Endothelial cell of umbilical vein (primary cell): Measurements from ENCODE around the gene GAP43. TPM values are rescaled to one million over a fixed set of nuclear protein-coding genes. Genes with fewer than 3 reads are reported as not detected.

Source experiments
- BruUV-seq: library from RNA; stranded (reverse); fragments of 400-500 nt; replicated peaks from 2 replicates; lab custom pipeline; 2021; lab: Mats Ljungman, UMichigan
- CTCF ChIA-PET: fragments of 300-600, 350-600 bp; sonication (Branson Sonifier 250); formaldehyde crosslinking; loops from one replicate; lab custom pipeline; 2021; ENCODE audit warnings: antibody characterized with exemption, inconsistent platforms; lab: Charles Lee
- POLR2A ChIA-PET: fragments of 300-600, 350-600 bp; sonication (Branson Sonifier 250); formaldehyde crosslinking; loops from one replicate; lab custom pipeline; 2021; ENCODE audit warnings: antibody characterized with exemption, inconsistent platforms; lab: Charles Lee
- DNase-seq: peaks from one replicate; pipeline ENCODE4 v3.0.0-alpha.2; 2011; ENCODE audit warnings: low read depth, low spot score
- FAIRE-seq: peaks from 2 replicates; lab custom pipeline; 2011; peaks lifted over from hg19 to GRCh38; lab: Jason Lieb, UNC
- H2AFZ ChIP-seq: 2 replicates; pipeline ENCODE4 v1.6.0; 2012; ENCODE audit warnings: low read depth, low read length, control low read depth, inconsistent platforms
- H3K27ac ChIP-seq: 2 replicates; pipeline ENCODE4 v1.5.1; 2011; ENCODE audit warnings: low read depth, mild to moderate bottlenecking, control low read depth, low read length, moderate library complexity; ENCODE audit not compliant: insufficient read depth
- H3K27me3 ChIP-seq, 2 experiments: 2 replicates each; pipeline versions ENCODE4 v1.6.0 to v1.6.1; 2011; ENCODE audit warnings: low read length in 2 of 2, mixed read lengths in 1 of 2; ENCODE audit not compliant: control insufficient read depth in 2 of 2, insufficient read depth in 2 of 2
- H3K36me3 ChIP-seq, 2 experiments: 2 replicates in 1 of 2; 3 replicates in 1 of 2; pipeline ENCODE4 v1.5.1; 2011; ENCODE audit warnings: low read length in 2 of 2, mild to moderate bottlenecking in 1 of 2, moderate library complexity in 1 of 2; ENCODE audit not compliant: control insufficient read depth in 2 of 2, insufficient read depth in 2 of 2; ENCODE audit errors: extremely low read depth in 1 of 2
- H3K4me1 ChIP-seq: 3 replicates; pipeline ENCODE4 v1.5.1; 2011; ENCODE audit warnings: mild to moderate bottlenecking, low read length; ENCODE audit not compliant: control insufficient read depth, insufficient read depth; ENCODE audit errors: extremely low read depth
- H3K4me2 ChIP-seq: 2 replicates; pipeline ENCODE4 v1.6.1; 2011; ENCODE audit warnings: low read length, control low read depth, mixed read lengths; ENCODE audit not compliant: insufficient read depth
- H3K4me3 ChIP-seq, 3 experiments: fragments of 200-600 bp in 1 of 3; sonication (generic), shearing (Covaris generic) in 1 of 3; replicated peaks in 1 of 3; 2 replicates each; pipeline ENCODE4 v1.5.1; 2011 to 2016; ENCODE audit warnings: control low read depth in 3 of 3, low read length in 3 of 3, mild to moderate bottlenecking in 2 of 3, inconsistent platforms in 1 of 3, low read depth in 1 of 3, moderate library complexity in 1 of 3; ENCODE audit not compliant: insufficient read depth in 1 of 3
- H3K79me2 ChIP-seq: 2 replicates; pipeline ENCODE4 v1.6.0; 2012; ENCODE audit warnings: low read length, inconsistent platforms; ENCODE audit not compliant: control insufficient read depth, insufficient read depth
- H3K9ac ChIP-seq: replicated peaks from 2 replicates; pipeline ENCODE3; 2011; ENCODE audit warnings: low read length, control low read depth; ENCODE audit not compliant: insufficient read depth; ENCODE audit errors: extremely low read depth
- H3K9me1 ChIP-seq: replicated peaks from 3 replicates; pipeline ENCODE4 v1.6.0; 2011; ENCODE audit warnings: mild to moderate bottlenecking, low read length; ENCODE audit not compliant: control insufficient read depth, insufficient read depth; ENCODE audit errors: extremely low read depth
- H3K9me3 ChIP-seq: replicated peaks from 2 replicates; pipeline ENCODE4 v1.5.1; 2012; ENCODE audit warnings: low read length, inconsistent platforms; ENCODE audit not compliant: control insufficient read depth, insufficient read depth
- H4K20me1 ChIP-seq: replicated peaks from 2 replicates; pipeline ENCODE3; 2011; ENCODE audit warnings: mild to moderate bottlenecking, low read length; ENCODE audit not compliant: control insufficient read depth, insufficient read depth; ENCODE audit errors: extremely low read depth
- CTCF ChIP-seq, 2 donors: IDR thresholded peaks; 1 replicate in 1 of 2; 2 replicates in 1 of 2; pipeline ENCODE4 v1.5.1; 2011; ENCODE audit warnings: low read length in 2 of 2, mild to moderate bottlenecking in 2 of 2, moderate library complexity in 2 of 2, control low read depth in 1 of 2, inconsistent platforms in 1 of 2, low read depth in 1 of 2; ENCODE audit not compliant: insufficient read depth in 1 of 2; ENCODE audit errors: extremely low read depth in 1 of 2
- EZH2 ChIP-seq: IDR thresholded peaks from 2 replicates; pipeline ENCODE4 v1.6.1; 2012; ENCODE audit warnings: borderline replicate concordance, low read depth, mild to moderate bottlenecking, moderate library complexity, low read length, inconsistent platforms; ENCODE audit not compliant: severe bottlenecking
- FOS ChIP-seq: IDR thresholded peaks from 2 replicates; pipeline ENCODE4 v1.6.1; 2011; ENCODE audit warnings: mild to moderate bottlenecking, low read length, moderate library complexity, borderline replicate concordance; ENCODE audit not compliant: insufficient read depth
- GATA2 ChIP-seq: IDR thresholded peaks from 2 replicates; pipeline ENCODE4 v1.7.0; 2011; ENCODE audit warnings: low read depth, mild to moderate bottlenecking, moderate library complexity, mixed read lengths, low read length; ENCODE audit not compliant: insufficient read length, insufficient read depth
- JUN ChIP-seq: IDR thresholded peaks from 2 replicates; pipeline ENCODE4 v1.6.1; 2011; ENCODE audit warnings: borderline replicate concordance, low read depth; ENCODE audit not compliant: insufficient read length, insufficient read depth
- MAX ChIP-seq: IDR thresholded peaks from 2 replicates; pipeline ENCODE4 v1.6.1; 2011; ENCODE audit not compliant: insufficient read depth, insufficient read length
- MYC ChIP-seq: IDR thresholded peaks from one replicate; pipeline ENCODE4 v1.6.1; 2011; ENCODE audit warnings: mild to moderate bottlenecking, low read depth, low read length
- POLR2A ChIP-seq: IDR thresholded peaks from 2 replicates; pipeline ENCODE4 v1.6.1; 2012; ENCODE audit warnings: low read depth, mild to moderate bottlenecking, control low read depth, low read length
- POLR2AphosphoS5 ChIP-seq: IDR thresholded peaks from 2 replicates; pipeline ENCODE4 v1.6.1; 2012; ENCODE audit warnings: low read depth, mild to moderate bottlenecking, control low read depth, low read length, moderate library complexity; ENCODE audit not compliant: insufficient read depth
- dilution Hi-C: fragments of 300-500 bp; cut with MboI; formaldehyde crosslinking; loops from one replicate; pipeline ENCODE4 v1.15.0; 2019; ENCODE audit warnings: low sequenced_read_pairs; ENCODE audit not compliant: extremely low pct_ligation_motif_present
- intact Hi-C: fragments of 100-400 bp; cut with micrococcal nuclease; formaldehyde crosslinking; loops from one replicate; pipeline ENCODE4 v1.10.0; 2022
- polyA plus RNA-seq, 4 experiments: library from polyadenylated mRNA; depleted of rRNA in 3 of 4; stranded (reverse) in 3 of 4; unstranded in 1 of 4; fragments of >200 nt; gene quantifications; 2 replicates each; pipeline versions ENCODE4 v1.2.1 to v1.2.3, GENCODE V29; 2011 to 2012; ENCODE audit warnings: missing spikeins in 1 of 4
- total RNA-seq: library from RNA; stranded (reverse); gene quantifications from 2 replicates; pipeline ENCODE4 v1.2.3, GENCODE V29; 2021

Gene GAP43
- total and polyA plus RNA-seq, 2 donors (not counting 3 experiments of a cell fraction or from before 2014, with no cell fraction given), result 0.06 TPM; not detected in 1

- no peaks in the 10 kb centered on the region for H3K9me1 ChIP-seq
- peaks cover 21 to 32% of the 10 kb centered on the region in 2 experiments for H3K27me3 ChIP-seq
- no peak overlapping the region for H3K4me2 ChIP-seq
- no peak overlapping the region for H2AFZ ChIP-seq
- TF ChIP-seq EZH2 (no peak), MAX (no peak), JUN (no peak), POLR2A (no peak), CTCF (IDR thresholded peaks at IDR 0.05; ENCODE audit: extremely low read depth in 1 of 2, insufficient read depth in 1 of 2, low read depth in 1 of 2, low read length in 2 of 2) (no peak), POLR2AphosphoS5 (no peak), FOS (no peak), GATA2 (no peak), MYC (no peak)
- ChIA-PET POLR2A (no interaction called here), CTCF (no interaction called here)
- H3K36me3 ChIP-seq, result no peaks in the 10 kb centered on the region
- no peak overlapping the region for H3K9ac ChIP-seq
- H4K20me1 ChIP-seq, result no peaks in the 10 kb centered on the region
- H3K4me3 ChIP-seq, result no peak overlapping the region
- H3K9me3 ChIP-seq, result no peaks in the 10 kb centered on the region
- no peaks in the 10 kb centered on the region for H3K79me2 ChIP-seq
- no peaks in the 10 kb centered on the region for H3K4me1 ChIP-seq
- DNase-seq (no peak), FAIRE-seq (no peak)
- BruUV-seq, result no TSS peak
- no peak overlapping the region for H3K27ac ChIP-seq
- intact Hi-C loops (no loop called here), dilution Hi-C loops (no loop called here)
Measured at GRCh38 chr3:115626006-115626409, 2.7 kb downstream of the GAP43 start.
